ENCODE data around the gene AK5.

AK5 gene

GRCh38 chr1:77378723-77379535 lies 97.1 kb downstream of the AK5 start:
- TF ChIP-seq FOXP2 (optimal IDR thresholded peaks at IDR 0.05; ENCODE audit: borderline replicate concordance, extremely low read depth, extremely low read length, insufficient read depth) (no peak), REST (IDR thresholded peaks at IDR 0.05; ENCODE audit: insufficient read depth in 1 of 2, low read depth in 2 of 2, low read length in 2 of 2) (no peak), POLR2AphosphoS5 (IDR thresholded peaks at IDR 0.05; ENCODE audit: low read depth, low read length) (no peak), TAF1 (IDR thresholded peaks at IDR 0.05; ENCODE audit: borderline replicate concordance, insufficient read depth, low read length) (no peak), SIN3A (IDR thresholded peaks at IDR 0.05; ENCODE audit: borderline replicate concordance, insufficient read depth, low read length) (no peak)

GRCh38 chr1:77382366-77382765 lies 100.5 kb downstream of the AK5 start:
- no peak for TF ChIP-seq SIN3A (IDR thresholded peaks at IDR 0.05; ENCODE audit: borderline replicate concordance, insufficient read depth, low read length)
- no peak for TF ChIP-seq FOXP2 (optimal IDR thresholded peaks at IDR 0.05; ENCODE audit: borderline replicate concordance, extremely low read depth, extremely low read length, insufficient read depth)
- TF ChIP-seq POLR2AphosphoS5 (IDR thresholded peaks at IDR 0.05; ENCODE audit: low read depth, low read length): no peak
- no peak for TF ChIP-seq REST (IDR thresholded peaks at IDR 0.05; ENCODE audit: insufficient read depth in 1 of 2, low read depth in 2 of 2, low read length in 2 of 2)
- TF ChIP-seq TAF1 (IDR thresholded peaks at IDR 0.05; ENCODE audit: borderline replicate concordance, insufficient read depth, low read length): no peak

GRCh38 chr1:77383236-77383635 lies 101.4 kb downstream of the AK5 start:
- TF ChIP-seq TAF1 (IDR thresholded peaks at IDR 0.05; ENCODE audit: borderline replicate concordance, insufficient read depth, low read length): no peak
- no peak for TF ChIP-seq FOXP2 (optimal IDR thresholded peaks at IDR 0.05; ENCODE audit: borderline replicate concordance, extremely low read depth, extremely low read length, insufficient read depth)
- no peak for TF ChIP-seq SIN3A (IDR thresholded peaks at IDR 0.05; ENCODE audit: borderline replicate concordance, insufficient read depth, low read length)
- TF ChIP-seq REST (IDR thresholded peaks at IDR 0.05; ENCODE audit: insufficient read depth in 1 of 2, low read depth in 2 of 2, low read length in 2 of 2): no peak
- no peak for TF ChIP-seq POLR2AphosphoS5 (IDR thresholded peaks at IDR 0.05; ENCODE audit: low read depth, low read length)

- TF ChIP-seq FOXP2 (optimal IDR thresholded peaks at IDR 0.05; ENCODE audit: borderline replicate concordance, extremely low read depth, extremely low read length, insufficient read depth) (no peak), REST (IDR thresholded peaks at IDR 0.05; ENCODE audit: insufficient read depth in 1 of 2, low read depth in 2 of 2, low read length in 2 of 2) (no peak), SIN3A (IDR thresholded peaks at IDR 0.05; ENCODE audit: borderline replicate concordance, insufficient read depth, low read length) (no peak), TAF1 (IDR thresholded peaks at IDR 0.05; ENCODE audit: borderline replicate concordance, insufficient read depth, low read length) (no peak), POLR2AphosphoS5 (IDR thresholded peaks at IDR 0.05; ENCODE audit: low read depth, low read length) (no peak)
These were observed 103.7 kb downstream of the AK5 start for GRCh38 chr1:77385551-77385950.
